ENCODE results near the gene BLNK. TPM values are rescaled to one million over a fixed set of nuclear protein-coding genes. Genes with fewer than 3 reads are reported as not detected.

Gene BLNK
- total and polyA plus RNA-seq, 2 experiments from 2014 or later = 0.11 TPM; not detected in 1

DNA sequence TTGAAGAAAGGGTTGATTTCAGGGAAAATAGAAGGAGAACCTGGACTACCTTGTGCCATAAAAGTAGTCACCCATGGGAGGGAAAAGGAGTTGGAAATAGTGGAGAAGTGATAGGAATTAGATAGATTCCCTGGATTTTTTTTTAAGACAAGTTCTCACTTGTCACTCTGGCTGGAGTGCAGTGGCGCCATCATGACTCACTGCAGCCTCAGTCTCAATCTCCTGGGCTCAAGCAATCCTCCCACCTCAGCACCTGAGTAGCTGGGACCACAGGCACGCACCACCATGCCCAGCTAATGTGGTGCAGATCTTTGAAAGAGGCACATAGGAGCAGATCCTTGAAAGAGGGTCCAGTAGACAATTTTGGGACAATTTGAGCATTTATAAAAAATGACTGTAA is 9.5 kb upstream of the BLNK start:
- TF ChIP-seq ZNF114 (CRISPR knock-in tag; IDR thresholded peaks at IDR 0.05) = no peak
- TF ChIP-seq, protein P1, sequence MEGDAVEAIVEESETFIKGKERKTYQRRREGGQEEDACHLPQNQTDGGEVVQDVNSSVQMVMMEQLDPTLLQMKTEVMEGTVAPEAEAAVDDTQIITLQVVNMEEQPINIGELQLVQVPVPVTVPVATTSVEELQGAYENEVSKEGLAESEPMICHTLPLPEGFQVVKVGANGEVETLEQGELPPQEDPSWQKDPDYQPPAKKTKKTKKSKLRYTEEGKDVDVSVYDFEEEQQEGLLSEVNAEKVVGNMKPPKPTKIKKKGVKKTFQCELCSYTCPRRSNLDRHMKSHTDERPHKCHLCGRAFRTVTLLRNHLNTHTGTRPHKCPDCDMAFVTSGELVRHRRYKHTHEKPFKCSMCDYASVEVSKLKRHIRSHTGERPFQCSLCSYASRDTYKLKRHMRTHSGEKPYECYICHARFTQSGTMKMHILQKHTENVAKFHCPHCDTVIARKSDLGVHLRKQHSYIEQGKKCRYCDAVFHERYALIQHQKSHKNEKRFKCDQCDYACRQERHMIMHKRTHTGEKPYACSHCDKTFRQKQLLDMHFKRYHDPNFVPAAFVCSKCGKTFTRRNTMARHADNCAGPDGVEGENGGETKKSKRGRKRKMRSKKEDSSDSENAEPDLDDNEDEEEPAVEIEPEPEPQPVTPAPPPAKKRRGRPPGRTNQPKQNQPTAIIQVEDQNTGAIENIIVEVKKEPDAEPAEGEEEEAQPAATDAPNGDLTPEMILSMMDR (conservative IDR thresholded peaks at IDR 0.05; ENCODE audit: low read depth in 2 of 2) = peak in 1 of 2 experiments; percentile 22; a peak in 1 of 4 replicates
- H4K20me1 ChIP-seq (replicated peaks; ENCODE audit: insufficient read depth) = no peaks in the 10 kb centered on the region

DNA sequence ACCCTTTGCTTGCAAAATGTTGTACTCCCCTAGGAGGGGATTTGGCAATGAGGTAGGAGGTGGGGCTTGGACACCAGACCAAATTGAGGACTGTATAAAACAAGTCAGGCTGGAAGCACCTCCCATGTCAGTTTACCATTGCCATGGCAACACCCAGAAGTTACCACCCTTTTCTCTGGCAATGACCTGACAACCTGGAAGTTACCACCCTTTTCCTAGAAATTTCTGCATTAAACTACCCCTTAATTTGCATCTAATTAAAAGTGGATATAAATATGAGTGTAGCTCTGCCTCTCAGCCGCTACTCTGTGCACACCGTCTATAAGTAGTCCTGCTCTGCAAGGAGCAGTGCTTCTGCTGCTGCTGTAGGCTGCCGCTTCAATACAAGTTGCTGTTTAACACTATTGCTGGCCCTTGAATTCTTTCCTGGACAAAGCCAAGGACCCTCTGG is 7.8 kb upstream of the BLNK start:
- Histone ChIP-seq H4K20me1 (replicated peaks; ENCODE audit: insufficient read depth) (no peaks in the 10 kb centered on the region), H3K27ac (ENCODE audit: low read depth) (no peak overlapping the region), H3K4me1 (ENCODE audit: insufficient read depth) (no peaks in the 10 kb centered on the region), H3F3A (replicated peaks; ENCODE audit: low read depth) (no peaks in the 10 kb centered on the region), H3K9me2 (ENCODE audit: insufficient read depth) (no peaks in the 10 kb centered on the region), H3K4me3 (no peak overlapping the region), H3K4me2 (no peak overlapping the region), H2AFZ (0 out of 2 replicates have a peak overlapping the region, but pooled peaks have one; percentile 34), H3K27me3 (ENCODE audit: insufficient read depth) (no peaks in the 10 kb centered on the region), H3K36me3 (ENCODE audit: insufficient read depth) (no peaks in the 10 kb centered on the region), H3K79me2 (replicated peaks; ENCODE audit: insufficient read depth) (no peaks in the 10 kb centered on the region)
- Mint-ChIP-seq H3K36me3 (ENCODE audit: low read depth) (no peaks in the 10 kb centered on the region), H3K27me3 (ENCODE audit: insufficient read depth, low read depth, poor library complexity) (no peaks in the 10 kb centered on the region), H3K9me3 (no peaks in the 10 kb centered on the region), H3K4me1 (no peaks in the 10 kb centered on the region), H3K27ac (no peak overlapping the region), H3K4me3 (no peak overlapping the region)
- peak; percentile 52 for ATAC-seq
- TF ChIP-seq ZNF331 (CRISPR knock-in tag; IDR thresholded peaks at IDR 0.05; ENCODE audit: low read depth) (no peak), EZH2 (IDR thresholded peaks at IDR 0.05; ENCODE audit: low read depth, unreplicated experiment) (no peak)
- TF ChIP-seq, protein P2, sequence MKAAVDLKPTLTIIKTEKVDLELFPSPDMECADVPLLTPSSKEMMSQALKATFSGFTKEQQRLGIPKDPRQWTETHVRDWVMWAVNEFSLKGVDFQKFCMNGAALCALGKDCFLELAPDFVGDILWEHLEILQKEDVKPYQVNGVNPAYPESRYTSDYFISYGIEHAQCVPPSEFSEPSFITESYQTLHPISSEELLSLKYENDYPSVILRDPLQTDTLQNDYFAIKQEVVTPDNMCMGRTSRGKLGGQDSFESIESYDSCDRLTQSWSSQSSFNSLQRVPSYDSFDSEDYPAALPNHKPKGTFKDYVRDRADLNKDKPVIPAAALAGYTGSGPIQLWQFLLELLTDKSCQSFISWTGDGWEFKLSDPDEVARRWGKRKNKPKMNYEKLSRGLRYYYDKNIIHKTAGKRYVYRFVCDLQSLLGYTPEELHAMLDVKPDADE (IDR thresholded peaks at IDR 0.05) = no peak
- TF ChIP-seq, protein P3, sequence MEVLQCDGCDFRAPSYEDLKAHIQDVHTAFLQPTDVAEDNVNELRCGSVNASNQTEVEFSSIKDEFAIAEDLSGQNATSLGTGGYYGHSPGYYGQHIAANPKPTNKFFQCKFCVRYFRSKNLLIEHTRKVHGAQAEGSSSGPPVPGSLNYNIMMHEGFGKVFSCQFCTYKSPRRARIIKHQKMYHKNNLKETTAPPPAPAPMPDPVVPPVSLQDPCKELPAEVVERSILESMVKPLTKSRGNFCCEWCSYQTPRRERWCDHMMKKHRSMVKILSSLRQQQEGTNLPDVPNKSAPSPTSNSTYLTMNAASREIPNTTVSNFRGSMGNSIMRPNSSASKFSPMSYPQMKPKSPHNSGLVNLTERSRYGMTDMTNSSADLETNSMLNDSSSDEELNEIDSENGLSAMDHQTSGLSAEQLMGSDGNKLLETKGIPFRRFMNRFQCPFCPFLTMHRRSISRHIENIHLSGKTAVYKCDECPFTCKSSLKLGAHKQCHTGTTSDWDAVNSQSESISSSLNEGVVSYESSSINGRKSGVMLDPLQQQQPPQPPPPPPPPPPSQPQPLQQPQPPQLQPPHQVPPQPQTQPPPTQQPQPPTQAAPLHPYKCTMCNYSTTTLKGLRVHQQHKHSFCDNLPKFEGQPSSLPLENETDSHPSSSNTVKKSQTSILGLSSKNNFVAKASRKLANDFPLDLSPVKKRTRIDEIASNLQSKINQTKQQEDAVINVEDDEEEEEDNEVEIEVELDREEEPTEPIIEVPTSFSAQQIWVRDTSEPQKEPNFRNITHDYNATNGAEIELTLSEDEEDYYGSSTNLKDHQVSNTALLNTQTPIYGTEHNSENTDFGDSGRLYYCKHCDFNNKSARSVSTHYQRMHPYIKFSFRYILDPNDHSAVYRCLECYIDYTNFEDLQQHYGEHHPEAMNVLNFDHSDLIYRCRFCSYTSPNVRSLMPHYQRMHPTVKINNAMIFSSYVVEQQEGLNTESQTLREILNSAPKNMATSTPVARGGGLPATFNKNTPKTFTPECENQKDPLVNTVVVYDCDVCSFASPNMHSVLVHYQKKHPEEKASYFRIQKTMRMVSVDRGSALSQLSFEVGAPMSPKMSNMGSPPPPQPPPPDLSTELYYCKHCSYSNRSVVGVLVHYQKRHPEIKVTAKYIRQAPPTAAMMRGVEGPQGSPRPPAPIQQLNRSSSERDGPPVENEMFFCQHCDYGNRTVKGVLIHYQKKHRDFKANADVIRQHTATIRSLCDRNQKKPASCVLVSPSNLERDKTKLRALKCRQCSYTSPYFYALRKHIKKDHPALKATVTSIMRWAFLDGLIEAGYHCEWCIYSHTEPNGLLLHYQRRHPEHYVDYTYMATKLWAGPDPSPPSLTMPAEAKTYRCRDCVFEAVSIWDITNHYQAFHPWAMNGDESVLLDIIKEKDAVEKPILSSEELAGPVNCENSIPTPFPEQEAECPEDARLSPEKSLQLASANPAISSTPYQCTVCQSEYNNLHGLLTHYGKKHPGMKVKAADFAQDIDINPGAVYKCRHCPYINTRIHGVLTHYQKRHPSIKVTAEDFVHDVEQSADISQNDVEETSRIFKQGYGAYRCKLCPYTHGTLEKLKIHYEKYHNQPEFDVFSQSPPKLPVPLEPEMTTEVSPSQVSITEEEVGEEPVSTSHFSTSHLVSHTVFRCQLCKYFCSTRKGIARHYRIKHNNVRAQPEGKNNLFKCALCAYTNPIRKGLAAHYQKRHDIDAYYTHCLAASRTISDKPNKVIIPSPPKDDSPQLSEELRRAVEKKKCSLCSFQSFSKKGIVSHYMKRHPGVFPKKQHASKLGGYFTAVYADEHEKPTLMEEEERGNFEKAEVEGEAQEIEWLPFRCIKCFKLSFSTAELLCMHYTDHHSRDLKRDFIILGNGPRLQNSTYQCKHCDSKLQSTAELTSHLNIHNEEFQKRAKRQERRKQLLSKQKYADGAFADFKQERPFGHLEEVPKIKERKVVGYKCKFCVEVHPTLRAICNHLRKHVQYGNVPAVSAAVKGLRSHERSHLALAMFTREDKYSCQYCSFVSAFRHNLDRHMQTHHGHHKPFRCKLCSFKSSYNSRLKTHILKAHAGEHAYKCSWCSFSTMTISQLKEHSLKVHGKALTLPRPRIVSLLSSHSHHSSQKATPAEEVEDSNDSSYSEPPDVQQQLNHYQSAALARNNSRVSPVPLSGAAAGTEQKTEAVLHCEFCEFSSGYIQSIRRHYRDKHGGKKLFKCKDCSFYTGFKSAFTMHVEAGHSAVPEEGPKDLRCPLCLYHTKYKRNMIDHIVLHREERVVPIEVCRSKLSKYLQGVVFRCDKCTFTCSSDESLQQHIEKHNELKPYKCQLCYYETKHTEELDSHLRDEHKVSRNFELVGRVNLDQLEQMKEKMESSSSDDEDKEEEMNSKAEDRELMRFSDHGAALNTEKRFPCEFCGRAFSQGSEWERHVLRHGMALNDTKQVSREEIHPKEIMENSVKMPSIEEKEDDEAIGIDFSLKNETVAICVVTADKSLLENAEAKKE (CRISPR knock-in tag; IDR thresholded peaks at IDR 0.05) = no peak
- DNase-seq (ENCODE audit: low spot score) = peak; percentile 42

More for the DNA sequence above, 9.5 kb upstream of the BLNK start:
- Histone ChIP-seq H3K4me2 (no peak overlapping the region), H3K9me2 (ENCODE audit: insufficient read depth) (no peaks in the 10 kb centered on the region), H2AFZ (no peak overlapping the region), H3K4me3 (no peak overlapping the region), H3K27me3 (ENCODE audit: insufficient read depth) (no peaks in the 10 kb centered on the region), H3K4me1 (ENCODE audit: insufficient read depth) (no peaks in the 10 kb centered on the region), H3F3A (replicated peaks; ENCODE audit: low read depth) (no peaks in the 10 kb centered on the region), H3K27ac (ENCODE audit: low read depth) (no peak overlapping the region), H3K36me3 (ENCODE audit: insufficient read depth) (no peaks in the 10 kb centered on the region), H3K79me2 (replicated peaks; ENCODE audit: insufficient read depth) (no peaks in the 10 kb centered on the region)
- DNase-seq (ENCODE audit: low spot score) (no peak), ATAC-seq (peak; percentile 38)
- H3K4me1 Mint-ChIP-seq = peaks cover 4% of the 10 kb centered on the region; the same call in 1 of the 3 replicates
- no peaks in the 10 kb centered on the region for H3K9me3 Mint-ChIP-seq
- H3K27ac Mint-ChIP-seq = no peak overlapping the region
- H3K4me3 Mint-ChIP-seq = no peak overlapping the region
- H3K36me3 Mint-ChIP-seq (ENCODE audit: low read depth) = no peaks in the 10 kb centered on the region
- H3K27me3 Mint-ChIP-seq (ENCODE audit: insufficient read depth, low read depth, poor library complexity) = no peaks in the 10 kb centered on the region
